ENCODE data around the gene SYK.

The SYK gene

GRCh38 chr9:90846770-90847419 lies 45.3 kb downstream of the SYK start:
- in situ Hi-C loops (cut with MboI; ENCODE audit: low sequenced_read_pairs): no loop called here

GRCh38 chr9:90847971-90848370 lies 46.4 kb downstream of the SYK start:
- in situ Hi-C loops (cut with MboI; ENCODE audit: low sequenced_read_pairs): no loop called here

GRCh38 chr9:90848866-90849265 lies 47.2 kb downstream of the SYK start:
- in situ Hi-C loops (cut with MboI; ENCODE audit: low sequenced_read_pairs): no loop called here

GRCh38 chr9:90851444-90851843 lies 49.8 kb downstream of the SYK start:
- in situ Hi-C loops (cut with MboI; ENCODE audit: low sequenced_read_pairs): loop anchor here (25.0 kb wide), 1 partner anchor 714 kb away; no protein-coding TSS in a partner anchor

GRCh38 chr9:90853945-90854344 lies 52.3 kb downstream of the SYK start:
- in situ Hi-C loops (cut with MboI; ENCODE audit: low sequenced_read_pairs): loop anchor here (25.0 kb wide), 1 partner anchor 717 kb away; no protein-coding TSS in a partner anchor

- in situ Hi-C loops (cut with MboI; ENCODE audit: low sequenced_read_pairs): loop anchor here (25.0 kb wide), 1 partner anchor 717 kb away; no protein-coding TSS in a partner anchor
Observed at GRCh38 chr9:90854637-90855175, 53.1 kb downstream of the SYK start.

- in situ Hi-C loops (cut with MboI; ENCODE audit: low sequenced_read_pairs): loop anchor here (25.0 kb wide), 1 partner anchor 718 kb away; no protein-coding TSS in a partner anchor
Observed at GRCh38 chr9:90855208-90855902, 53.7 kb downstream of the SYK start.

- in situ Hi-C loops (cut with MboI; ENCODE audit: low sequenced_read_pairs): loop anchor here (25.0 kb wide), 1 partner anchor 720 kb away; no protein-coding TSS in a partner anchor
Observed at GRCh38 chr9:90857091-90857490, 55.5 kb downstream of the SYK start.

- in situ Hi-C loops (cut with MboI; ENCODE audit: low sequenced_read_pairs): loop anchor here (25.0 kb wide), 1 partner anchor 721 kb away; no protein-coding TSS in a partner anchor
Observed at GRCh38 chr9:90857855-90858254, 56.2 kb downstream of the SYK start.

- in situ Hi-C loops (cut with MboI; ENCODE audit: low sequenced_read_pairs): loop anchor here (25.0 kb wide), 1 partner anchor 721 kb away; no protein-coding TSS in a partner anchor
Observed at GRCh38 chr9:90858457-90858901, 56.9 kb downstream of the SYK start.

- in situ Hi-C loops (cut with MboI; ENCODE audit: low sequenced_read_pairs): loop anchor here (10.0 to 25.0 kb wide), 2 partner anchors 86 to 723 kb away; no protein-coding TSS in a partner anchor
Observed at GRCh38 chr9:90860382-90860781, 58.8 kb downstream of the SYK start.

- in situ Hi-C loops (cut with MboI; ENCODE audit: low sequenced_read_pairs): loop anchor here (10.0 to 25.0 kb wide), 2 partner anchors 86 to 724 kb away; no protein-coding TSS in a partner anchor
Observed at GRCh38 chr9:90860826-90861225, 59.2 kb downstream of the SYK start.

GRCh38 chr9:90861380-90861779 lies 59.8 kb downstream of the SYK start:
- in situ Hi-C loops (cut with MboI; ENCODE audit: low sequenced_read_pairs): loop anchor here (10.0 to 25.0 kb wide), 2 partner anchors 87 to 724 kb away; no protein-coding TSS in a partner anchor

- in situ Hi-C loops (cut with MboI; ENCODE audit: low sequenced_read_pairs): loop anchor here (10.0 to 25.0 kb wide), 2 partner anchors 87 to 725 kb away; no protein-coding TSS in a partner anchor
Observed at GRCh38 chr9:90861826-90862740, 60.5 kb downstream of the SYK start.

GRCh38 chr9:90864779-90865178 lies 63.2 kb downstream of the SYK start:
- in situ Hi-C loops (cut with MboI; ENCODE audit: low sequenced_read_pairs): loop anchor here (10.0 to 25.0 kb wide), 2 partner anchors 90 to 727 kb away; no protein-coding TSS in a partner anchor

GRCh38 chr9:90867101-90867500 lies 65.5 kb downstream of the SYK start:
- in situ Hi-C loops (cut with MboI; ENCODE audit: low sequenced_read_pairs): loop anchor here (10.0 to 25.0 kb wide), 2 partner anchors 92 to 730 kb away; no protein-coding TSS in a partner anchor

GRCh38 chr9:90868555-90868954 lies 66.9 kb downstream of the SYK start:
- in situ Hi-C loops (cut with MboI; ENCODE audit: low sequenced_read_pairs): loop anchor here (10.0 to 25.0 kb wide), 2 partner anchors 94 to 731 kb away; no protein-coding TSS in a partner anchor

GRCh38 chr9:90869361-90869760 lies 67.7 kb downstream of the SYK start:
- in situ Hi-C loops (cut with MboI; ENCODE audit: low sequenced_read_pairs): loop anchor here (10.0 to 25.0 kb wide), 2 partner anchors 95 to 732 kb away; no protein-coding TSS in a partner anchor

- in situ Hi-C loops (cut with MboI; ENCODE audit: low sequenced_read_pairs): loop anchor here (25.0 kb wide), 1 partner anchor 733 kb away; no protein-coding TSS in a partner anchor
Observed at GRCh38 chr9:90870621-90871326, 69.2 kb downstream of the SYK start.

All from HL-60/S4 treated with phorbol 12-myristate 13-acetate at 8.2 ng/mL for 4 days and 3 days (cell line).